ENCODE measurements around the gene TIMM10B. TPM values are rescaled to one million over a fixed set of nuclear protein-coding genes. Genes with fewer than 3 reads are reported as not detected.
A peak's percentile ranks its signal among the peaks of the same experiment; 100 is the strongest.
"Not testable (repeated sequence)": the region's sequence is repeated elsewhere in the genome, so short reads cannot be mapped to it uniquely, and the experiment has no call there.

The TIMM10B gene
- total RNA-seq, 1 donor: 49.7 TPM

DNA sequence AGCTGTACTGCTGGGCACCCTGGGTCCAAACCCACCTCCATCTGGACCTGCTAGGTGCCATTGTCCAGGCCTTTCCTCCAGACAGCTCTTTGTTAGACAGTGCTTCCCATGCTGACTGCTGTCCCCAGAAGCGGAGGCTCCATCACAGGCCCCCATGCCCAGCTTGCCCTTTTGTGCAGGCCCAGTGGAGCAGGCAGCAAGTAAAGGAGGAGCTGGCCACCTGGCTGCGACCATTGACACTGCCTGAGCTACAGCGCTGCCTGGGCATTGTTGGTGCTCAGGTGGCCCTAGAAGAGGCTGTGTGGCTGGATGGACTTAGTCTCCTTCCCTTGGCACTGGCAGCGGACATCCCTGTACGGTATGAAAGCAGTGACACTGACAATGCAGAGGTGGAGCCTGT, 17.2 kb downstream of the TIMM10B start:
- TF ChIP-seq, protein P1, sequence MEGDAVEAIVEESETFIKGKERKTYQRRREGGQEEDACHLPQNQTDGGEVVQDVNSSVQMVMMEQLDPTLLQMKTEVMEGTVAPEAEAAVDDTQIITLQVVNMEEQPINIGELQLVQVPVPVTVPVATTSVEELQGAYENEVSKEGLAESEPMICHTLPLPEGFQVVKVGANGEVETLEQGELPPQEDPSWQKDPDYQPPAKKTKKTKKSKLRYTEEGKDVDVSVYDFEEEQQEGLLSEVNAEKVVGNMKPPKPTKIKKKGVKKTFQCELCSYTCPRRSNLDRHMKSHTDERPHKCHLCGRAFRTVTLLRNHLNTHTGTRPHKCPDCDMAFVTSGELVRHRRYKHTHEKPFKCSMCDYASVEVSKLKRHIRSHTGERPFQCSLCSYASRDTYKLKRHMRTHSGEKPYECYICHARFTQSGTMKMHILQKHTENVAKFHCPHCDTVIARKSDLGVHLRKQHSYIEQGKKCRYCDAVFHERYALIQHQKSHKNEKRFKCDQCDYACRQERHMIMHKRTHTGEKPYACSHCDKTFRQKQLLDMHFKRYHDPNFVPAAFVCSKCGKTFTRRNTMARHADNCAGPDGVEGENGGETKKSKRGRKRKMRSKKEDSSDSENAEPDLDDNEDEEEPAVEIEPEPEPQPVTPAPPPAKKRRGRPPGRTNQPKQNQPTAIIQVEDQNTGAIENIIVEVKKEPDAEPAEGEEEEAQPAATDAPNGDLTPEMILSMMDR (IDR thresholded peaks at IDR 0.05; ENCODE audit: insufficient read depth, low read depth, low read length): no peak

DNA sequence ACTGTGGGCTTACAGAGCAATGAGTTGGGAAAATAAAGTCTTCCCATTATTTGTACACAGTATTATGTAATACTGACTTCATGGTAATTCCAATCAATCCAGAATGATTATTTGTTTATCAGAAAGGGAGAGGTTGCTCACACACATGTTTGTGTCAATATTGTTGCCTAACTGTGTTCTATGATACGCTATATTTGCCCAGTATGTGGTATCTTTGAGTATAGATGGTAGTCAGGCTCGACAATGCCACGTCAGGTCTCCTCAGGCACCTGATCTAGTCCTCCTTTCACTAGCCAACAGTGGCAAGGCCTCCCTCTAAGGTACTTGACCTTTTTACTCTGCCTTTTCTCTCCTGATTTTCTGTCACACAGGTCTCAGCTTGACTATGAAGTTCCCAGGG, 21.1 kb downstream of the TIMM10B start:
- no peak overlapping the region for H3K4me3 ChIP-seq (ENCODE audit: low read depth, low read length)
- DNase-seq (ENCODE audit: low read depth): no peak
- TF ChIP-seq, protein P1 (IDR thresholded peaks at IDR 0.05; ENCODE audit: insufficient read depth, low read depth, low read length): no peak

More for the DNA sequence above, 17.2 kb downstream of the TIMM10B start:
- DNase-seq (ENCODE audit: low read depth): no peak
- no peak overlapping the region for H3K4me3 ChIP-seq (ENCODE audit: low read depth, low read length)

DNA sequence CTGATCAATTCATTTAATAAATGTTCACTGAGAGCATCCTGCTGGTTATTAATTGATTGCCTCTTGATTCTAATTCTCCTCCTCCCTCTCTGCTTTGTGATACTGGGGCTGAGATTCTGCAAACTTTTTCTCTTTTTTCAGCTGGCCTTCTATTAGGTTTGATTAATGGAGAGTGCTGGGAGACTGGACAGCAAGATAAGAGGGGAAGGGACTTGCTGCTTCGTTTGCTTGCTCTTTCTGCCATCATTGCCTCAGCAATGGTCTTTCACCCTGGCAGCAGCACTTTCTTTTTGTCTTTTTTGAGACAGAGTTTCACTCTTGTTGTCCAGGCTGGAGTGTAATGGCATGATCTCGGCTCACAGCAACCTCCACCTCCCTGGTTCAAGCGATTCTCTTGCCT, 22.9 kb downstream of the TIMM10B start:
- no peak for DNase-seq (ENCODE audit: low read depth)
- TF ChIP-seq, protein P1 (IDR thresholded peaks at IDR 0.05; ENCODE audit: insufficient read depth, low read depth, low read length): no peak
- H3K4me3 ChIP-seq (ENCODE audit: low read depth, low read length): no peak overlapping the region

GRCh38 chr11:6505577-6506240, 24.4 kb downstream of the TIMM10B start:
- no peak overlapping the region for H3K4me3 ChIP-seq (ENCODE audit: low read depth, low read length)
- TF ChIP-seq, protein P1 (IDR thresholded peaks at IDR 0.05; ENCODE audit: insufficient read depth, low read depth, low read length): peak; percentile 75
- DNase-seq (ENCODE audit: low read depth): peak; percentile 70

GRCh38 chr11:6516865-6517264, 35.6 kb downstream of the TIMM10B start:
- H3K4me3 ChIP-seq (ENCODE audit: low read depth, low read length): no peak overlapping the region
- TF ChIP-seq, protein P1 (IDR thresholded peaks at IDR 0.05; ENCODE audit: insufficient read depth, low read depth, low read length): no peak
- no peak for DNase-seq (ENCODE audit: low read depth)

- H3K4me3 ChIP-seq (ENCODE audit: low read depth, low read length): no peak overlapping the region
- DNase-seq (ENCODE audit: low read depth): no peak
Measured at GRCh38 chr11:6520265-6520664, 39.0 kb downstream of the TIMM10B start.

GRCh38 chr11:6521946-6522345, 40.6 kb downstream of the TIMM10B start:
- DNase-seq (ENCODE audit: low read depth): not testable (repeated sequence)

More at GRCh38 chr11:6520265-6520664, 39.0 kb downstream of the TIMM10B start:
- TF ChIP-seq, protein P1 (IDR thresholded peaks at IDR 0.05; ENCODE audit: insufficient read depth, low read depth, low read length): no peak

More at GRCh38 chr11:6521946-6522345, 40.6 kb downstream of the TIMM10B start:
- not testable (repeated sequence) for H3K4me3 ChIP-seq (ENCODE audit: low read depth, low read length)
